K562 (cell line): ENCODE results near the gene CFAP20DC. TPM values are rescaled to one million over a fixed set of nuclear protein-coding genes. Genes with fewer than 3 reads are reported as not detected.

Experiments
- ATAC-seq: fragments of 200-7000 bp; cut with Tn5 transposase; 3 replicates; pipeline ENCODE4 v1.9.1; 2020; ENCODE audit warnings: moderate library complexity
- BruUV-seq: library from RNA; stranded (reverse); fragments of 400-500 nt; replicated peaks from 2 replicates; lab custom pipeline; 2021; lab: Mats Ljungman, UMichigan
- CTCF ChIA-PET: fragments of 300-600 bp; formaldehyde crosslinking; extraction: SDS; loops from one replicate; lab custom pipeline; 2021; ENCODE audit warnings: low intra/inter-chr PET ratio; lab: Yijun Ruan, JAX
- POLR2A ChIA-PET: fragments of 300-600, 350-650 bp; sonication (Branson Sonifier 250); formaldehyde crosslinking; extraction: SDS; loops from one replicate; lab custom pipeline; 2021; ENCODE audit warnings: antibody characterized with exemption, inconsistent platforms; lab: Yijun Ruan, JAX
- DNase-seq, 4 experiments: peaks; one replicate each; pipeline versions ENCODE4 v3.0.0 to v3.0.0-alpha.2; 2011 to 2018; ENCODE audit warnings: low spot score in 3 of 4, mixed read lengths in 3 of 4; ENCODE audit errors: extremely low read depth in 1 of 4
- FAIRE-seq: peaks from 2 replicates; lab custom pipeline; 2011; peaks lifted over from hg19 to GRCh38; lab: Jason Lieb, UNC
- H2AFZ ChIP-seq: 2 replicates; pipeline ENCODE4 v1.6.0; 2011; ENCODE audit warnings: low read depth, low read length, control low read depth, inconsistent platforms
- H3K27ac ChIP-seq: fragments of 200-600 bp; 3 replicates; pipeline ENCODE4 v1.8.0; 2011; ENCODE audit warnings: low read depth, mild to moderate bottlenecking, control low read depth, inconsistent platforms, low read length, moderate library complexity, mixed read lengths; ENCODE audit errors: extremely low read depth
- H3K27me3 ChIP-seq, 2 experiments: fragments of 300-600 bp in 1 of 2; 2 replicates in 1 of 2; 3 replicates in 1 of 2; pipeline versions ENCODE4 v1.6.0 to v1.8.0; 2011; ENCODE audit warnings: inconsistent platforms in 2 of 2, low read length in 2 of 2, mild to moderate bottlenecking in 1 of 2, mixed read lengths in 1 of 2, moderate library complexity in 1 of 2; ENCODE audit not compliant: control insufficient read depth in 2 of 2, insufficient read depth in 2 of 2
- H3K36me3 ChIP-seq: fragments of 300-600 bp; 3 replicates; pipeline ENCODE4 v1.8.0; 2011; ENCODE audit warnings: mild to moderate bottlenecking, low read length, inconsistent platforms; ENCODE audit not compliant: control insufficient read depth, insufficient read depth
- H3K4me1 ChIP-seq, 2 experiments: fragments of 200-600 bp in 1 of 2; replicated peaks in 1 of 2; 2 replicates in 1 of 2; 3 replicates in 1 of 2; pipeline versions ENCODE4 v1.5.1 to v1.8.0; 2011; ENCODE audit warnings: inconsistent platforms in 2 of 2, low read length in 2 of 2, mild to moderate bottlenecking in 1 of 2, mixed read lengths in 1 of 2, moderate library complexity in 1 of 2; ENCODE audit not compliant: control insufficient read depth in 2 of 2, insufficient read depth in 2 of 2
- H3K4me2 ChIP-seq: 2 replicates; pipeline ENCODE4 v1.6.1; 2011; ENCODE audit warnings: low read length, control low read depth, inconsistent platforms, mixed read lengths; ENCODE audit not compliant: insufficient read depth
- H3K4me3 ChIP-seq: fragments of 200-600 bp; sonication (generic), shearing (Covaris generic); 2 replicates; pipeline ENCODE4 v1.5.1; 2016; ENCODE audit warnings: control low read depth, inconsistent platforms
- H3K79me2 ChIP-seq: fragments of 200-600 bp; 3 replicates; pipeline ENCODE4 v1.8.0; 2011; ENCODE audit warnings: low read length, inconsistent platforms; ENCODE audit not compliant: control insufficient read depth, insufficient read depth
- H3K9ac ChIP-seq, 2 experiments: 2 replicates each; pipeline versions ENCODE4 v1.6.0 to v1.6.1; 2011; ENCODE audit warnings: low read depth in 2 of 2, low read length in 2 of 2, control low read depth in 1 of 2, inconsistent platforms in 1 of 2, mild to moderate bottlenecking in 1 of 2, mixed read lengths in 1 of 2; ENCODE audit not compliant: insufficient read depth in 1 of 2
- H3K9me1 ChIP-seq: one replicate; pipeline ENCODE4 v1.6.0; 2011; ENCODE audit warnings: inconsistent platforms, mild to moderate bottlenecking, low read length, moderate library complexity; ENCODE audit not compliant: control insufficient read depth, insufficient read depth
- H3K9me3 ChIP-seq: replicated peaks from 2 replicates; pipeline ENCODE4 v1.5.1; 2011; ENCODE audit warnings: low read depth, low read length, inconsistent platforms; ENCODE audit not compliant: control insufficient read depth, insufficient read depth
- H4K20me1 ChIP-seq: replicated peaks from 2 replicates; pipeline ENCODE4 v1.6.1; 2011; ENCODE audit warnings: low read length, inconsistent platforms, mixed read lengths; ENCODE audit not compliant: control insufficient read depth, insufficient read depth
- BHLHE40 ChIP-seq: IDR thresholded peaks from 2 replicates; pipeline ENCODE4 v1.6.1; 2011; ENCODE audit warnings: low read length, improper control_type of control experiment
- BRCA1 ChIP-seq, 2 experiments: fragments of 450-650 bp in 1 of 2; sonication (generic) in 1 of 2; formaldehyde crosslinking in 1 of 2; IDR thresholded peaks; 2 replicates each; pipeline versions ENCODE4 v1.5.0 to v1.6.1; 2017 to 2020; ENCODE audit warnings: mild to moderate bottlenecking in 1 of 2, missing genetic modification reagents in 1 of 2
- CBFB ChIP-seq: sonication (generic); formaldehyde crosslinking; IDR thresholded peaks from 2 replicates; pipeline ENCODE4 v1.4.0; 2020; ENCODE audit warnings: mild to moderate bottlenecking, missing genetic modification reagents
- IRF2 ChIP-seq: sonication (generic); formaldehyde crosslinking; IDR thresholded peaks from 2 replicates; pipeline ENCODE4 v1.8.1; 2022; ENCODE audit warnings: mild to moderate bottlenecking, missing genetic modification reagents
- SIN3B ChIP-seq: fragments of 450-650 bp; IDR thresholded peaks from 2 replicates; pipeline ENCODE4 v1.6.1; 2017; ENCODE audit warnings: low read depth, mild to moderate bottlenecking, moderate library complexity
- TAF1 ChIP-seq: IDR thresholded peaks from 2 replicates; pipeline ENCODE4 v1.6.1; 2011; ENCODE audit warnings: mild to moderate bottlenecking, low read length, moderate library complexity; ENCODE audit not compliant: insufficient read depth, control insufficient read depth, severe bottlenecking; ENCODE audit errors: extremely low read depth
- ZNF232 ChIP-seq: sonication (generic); formaldehyde crosslinking; IDR thresholded peaks from 2 replicates; pipeline ENCODE4 v1.8.0; 2022; ENCODE audit warnings: mild to moderate bottlenecking, missing genetic modification reagents
- ZNF384 ChIP-seq: IDR thresholded peaks from 2 replicates; pipeline ENCODE4 v1.6.1; 2012; ENCODE audit warnings: low read depth, low read length, improper control_type of control experiment
- ZNF644 ChIP-seq: fragments of 200-800 bp; sonication (Bioruptor generic); IDR thresholded peaks from 2 replicates; pipeline ENCODE4 v1.6.1; 2016; ENCODE audit warnings: low read depth, missing genetic modification characterization, missing compliant biosample characterization
- WGBS: fragments of 100-300 bp; shearing (Covaris generic); methylation state at CpG from one replicate; pipeline ENCODE4 v1.1.6; 2016; ENCODE audit warnings: low coverage, mixed read lengths; ENCODE audit not compliant: insufficient coverage; ENCODE audit errors: missing lambda C conversion rate; 5-methylcytosine and 5-hydroxymethylcytosine counted together
- in situ Hi-C: fragments of 300-500 bp; cut with MboI; formaldehyde crosslinking; loops from 4 replicates; pipeline ENCODE4 v1.15.0; 2018; ENCODE audit warnings: inconsistent platforms, mixed read lengths
- intact Hi-C: fragments of 100-400 bp; cut with micrococcal nuclease; formaldehyde crosslinking; loops from 2 replicates; pipeline ENCODE4 v1.14.2; 2022
- polyA plus RNA-seq, 8 experiments: library from polyadenylated mRNA; depleted of rRNA in 4 of 8; stranded (reverse) in 5 of 8; unstranded in 3 of 8; fragments of >200 nt; fragmentation: Nextera tagmentation in 2 of 8; fragmentation: Illumina TruSeq in 1 of 8; extraction: Ambion mirVana in 2 of 8; extraction: Trizol in 1 of 8; gene quantifications; 2 replicates each; pipeline versions ENCODE4 v1.2.1 to v1.2.3, GENCODE V29; 2011 to 2014; ENCODE audit warnings: inconsistent platforms in 1 of 8, missing spikeins in 1 of 8
- total RNA-seq, 7 experiments: library from RNA; depleted of rRNA in 6 of 7; stranded (reverse); fragments of >200 nt in 6 of 7; fragmentation: Illumina TruSeq in 2 of 7; extraction: Trizol in 2 of 7; gene quantifications; 2 replicates each; pipeline versions ENCODE4 v1.2.1 to v1.2.3, GENCODE V29; 2011 to 2021; ENCODE audit warnings: low replicate concordance in 1 of 7
- TF ChIP-seq, protein P1 (sequence below): IDR thresholded peaks from 2 replicates; pipeline ENCODE4 v1.6.1; 2011; ENCODE audit not compliant: insufficient read length; ENCODE audit errors: extremely low read depth
- TF ChIP-seq, protein P2 (sequence below): fragments of 450-650 bp; IDR thresholded peaks from 2 replicates; pipeline ENCODE4 v1.6.1; 2018; ENCODE audit not compliant: partially characterized antibody

Gene CFAP20DC
- total and polyA plus RNA-seq, 9 of the 15 experiments (the other 6 are each of a cell fraction or from before 2014, with no cell fraction given): 1.6 to 5.9 (median 4.6) TPM

DNA sequence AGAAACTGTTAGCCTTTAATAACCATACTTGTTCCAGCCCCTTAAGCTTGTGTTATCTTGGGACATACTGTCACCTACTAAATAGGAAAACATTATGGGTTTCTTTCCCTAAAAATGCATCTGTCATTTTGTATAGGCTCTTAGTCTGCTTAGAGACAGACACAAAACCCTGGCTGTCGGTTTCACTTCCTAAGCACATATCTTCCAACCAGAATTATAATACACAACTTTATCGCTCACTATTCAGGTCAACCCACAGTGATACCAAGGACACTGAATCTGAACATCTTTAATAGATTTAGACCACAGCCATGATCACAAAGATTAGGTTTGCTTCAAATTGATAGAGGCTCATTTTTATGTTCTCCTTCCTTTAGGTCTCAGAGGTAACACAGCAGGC, 111.8 kb downstream of the CFAP20DC start:
- FAIRE-seq (no peak), DNase-seq (no peak), ATAC-seq (no peak)
- Histone ChIP-seq H3K36me3 (no peaks in the 10 kb centered on the region), H3K27ac (no peak overlapping the region), H3K27me3 (no peaks in the 10 kb centered on the region), H3K4me3 (no peak overlapping the region), H3K9ac (no peak overlapping the region), H3K9me1 (no peaks in the 10 kb centered on the region), H4K20me1 (no peaks in the 10 kb centered on the region), H3K9me3 (no peaks in the 10 kb centered on the region), H3K4me2 (no peak overlapping the region), H2AFZ (no peak overlapping the region), H3K79me2 (no peaks in the 10 kb centered on the region), H3K4me1 (no peaks in the 10 kb centered on the region)
- BruUV-seq: no TSS peak
- intact Hi-C loops (no loop called here), in situ Hi-C loops (no loop called here)
- CTCF ChIA-PET: no interaction called here
- POLR2A ChIA-PET: no interaction called here
- WGBS: 5% methylated on average over 2 of the region's 2 CpGs
- TF ChIP-seq CBFB (CRISPR knock-in tag) (no peak), BRCA1 (IDR thresholded peaks at IDR 0.05) (no peak), BRCA1 (CRISPR knock-in tag; IDR thresholded peaks at IDR 0.05) (no peak), ZNF384 (no peak), IRF2 (CRISPR knock-in tag) (no peak), SIN3B (no peak), ZNF644 (tag) (no peak), BHLHE40 (no peak), ZNF232 (no peak), TAF1 (no peak)
- TF ChIP-seq, protein P1, sequence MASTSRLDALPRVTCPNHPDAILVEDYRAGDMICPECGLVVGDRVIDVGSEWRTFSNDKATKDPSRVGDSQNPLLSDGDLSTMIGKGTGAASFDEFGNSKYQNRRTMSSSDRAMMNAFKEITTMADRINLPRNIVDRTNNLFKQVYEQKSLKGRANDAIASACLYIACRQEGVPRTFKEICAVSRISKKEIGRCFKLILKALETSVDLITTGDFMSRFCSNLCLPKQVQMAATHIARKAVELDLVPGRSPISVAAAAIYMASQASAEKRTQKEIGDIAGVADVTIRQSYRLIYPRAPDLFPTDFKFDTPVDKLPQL: no peak
- TF ChIP-seq, protein P2, sequence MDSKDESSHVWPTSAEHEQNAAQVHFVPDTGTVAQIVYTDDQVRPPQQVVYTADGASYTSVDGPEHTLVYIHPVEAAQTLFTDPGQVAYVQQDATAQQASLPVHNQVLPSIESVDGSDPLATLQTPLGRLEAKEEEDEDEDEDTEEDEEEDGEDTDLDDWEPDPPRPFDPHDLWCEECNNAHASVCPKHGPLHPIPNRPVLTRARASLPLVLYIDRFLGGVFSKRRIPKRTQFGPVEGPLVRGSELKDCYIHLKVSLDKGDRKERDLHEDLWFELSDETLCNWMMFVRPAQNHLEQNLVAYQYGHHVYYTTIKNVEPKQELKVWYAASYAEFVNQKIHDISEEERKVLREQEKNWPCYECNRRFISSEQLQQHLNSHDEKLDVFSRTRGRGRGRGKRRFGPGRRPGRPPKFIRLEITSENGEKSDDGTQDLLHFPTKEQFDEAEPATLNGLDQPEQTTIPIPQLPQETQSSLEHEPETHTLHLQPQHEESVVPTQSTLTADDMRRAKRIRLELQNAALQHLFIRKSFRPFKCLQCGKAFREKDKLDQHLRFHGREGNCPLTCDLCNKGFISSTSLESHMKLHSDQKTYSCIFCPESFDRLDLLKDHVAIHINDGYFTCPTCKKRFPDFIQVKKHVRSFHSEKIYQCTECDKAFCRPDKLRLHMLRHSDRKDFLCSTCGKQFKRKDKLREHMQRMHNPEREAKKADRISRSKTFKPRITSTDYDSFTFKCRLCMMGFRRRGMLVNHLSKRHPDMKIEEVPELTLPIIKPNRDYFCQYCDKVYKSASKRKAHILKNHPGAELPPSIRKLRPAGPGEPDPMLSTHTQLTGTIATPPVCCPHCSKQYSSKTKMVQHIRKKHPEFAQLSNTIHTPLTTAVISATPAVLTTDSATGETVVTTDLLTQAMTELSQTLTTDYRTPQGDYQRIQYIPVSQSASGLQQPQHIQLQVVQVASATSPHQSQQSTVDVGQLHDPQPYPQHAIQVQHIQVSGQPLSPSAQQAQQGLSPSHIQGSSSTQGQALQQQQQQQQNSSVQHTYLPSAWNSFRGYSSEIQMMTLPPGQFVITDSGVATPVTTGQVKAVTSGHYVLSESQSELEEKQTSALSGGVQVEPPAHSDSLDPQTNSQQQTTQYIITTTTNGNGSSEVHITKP: no peak
